HG03571 (cell line): Measurements from ENCODE around the gene ARHGAP10.
A peak's percentile ranks its signal among the peaks of the same experiment; 100 is the strongest.

Experiments
- ATAC-seq: cut with Tn5 transposase; IDR thresholded peaks from one replicate; pipeline ENCODE4 v1.9.1; 2021; ENCODE audit not compliant: unreplicated experiment

Gene ARHGAP10

GRCh38 chr4:148021686-148022085 lies 289.8 kb downstream of the ARHGAP10 start:
- no peak for ATAC-seq

GRCh38 chr4:148022975-148023374 lies 291.1 kb downstream of the ARHGAP10 start:
- ATAC-seq = no peak

- no peak for ATAC-seq
These were observed 291.8 kb downstream of the ARHGAP10 start for GRCh38 chr4:148023512-148024181.

- ATAC-seq = no peak
These were observed 294.1 kb downstream of the ARHGAP10 start for GRCh38 chr4:148025981-148026380.

- ATAC-seq = no peak
These were observed 295.3 kb downstream of the ARHGAP10 start for GRCh38 chr4:148027201-148027600.

- no peak for ATAC-seq
These were observed 297.9 kb downstream of the ARHGAP10 start for GRCh38 chr4:148029781-148030180.

- ATAC-seq = no peak
These were observed 298.4 kb downstream of the ARHGAP10 start for GRCh38 chr4:148030193-148030873.

GRCh38 chr4:148034813-148035212 lies 302.9 kb downstream of the ARHGAP10 start:
- ATAC-seq = no peak

- ATAC-seq = no peak
These were observed 309.9 kb downstream of the ARHGAP10 start for GRCh38 chr4:148041606-148042329.

- no peak for ATAC-seq
These were observed 312.4 kb downstream of the ARHGAP10 start for GRCh38 chr4:148044089-148044911.

- peak; percentile 95 for ATAC-seq
These were observed 313.0 kb downstream of the ARHGAP10 start for GRCh38 chr4:148044912-148045352.

- ATAC-seq = no peak
These were observed 316.7 kb downstream of the ARHGAP10 start for GRCh38 chr4:148048598-148048997.

GRCh38 chr4:148051403-148051802 lies 319.5 kb downstream of the ARHGAP10 start:
- ATAC-seq = no peak

- no peak for ATAC-seq
These were observed 320.6 kb downstream of the ARHGAP10 start for GRCh38 chr4:148052448-148052847.

GRCh38 chr4:148053298-148054003 lies 321.6 kb downstream of the ARHGAP10 start:
- ATAC-seq = no peak

- no peak for ATAC-seq
These were observed 322.4 kb downstream of the ARHGAP10 start for GRCh38 chr4:148054275-148054674.

GRCh38 chr4:148055844-148056243 lies 324.0 kb downstream of the ARHGAP10 start:
- ATAC-seq = peak; percentile 15

GRCh38 chr4:148056879-148057278 lies 325.0 kb downstream of the ARHGAP10 start:
- peak; percentile 82 for ATAC-seq

GRCh38 chr4:148057516-148057915 lies 325.6 kb downstream of the ARHGAP10 start:
- peak; percentile 60 for ATAC-seq
